IPS DF 6.9 (cell line): ENCODE results near the gene EMILIN2.
"Not testable (repeated sequence)": the region's sequence is repeated elsewhere in the genome, so short reads cannot be mapped to it uniquely, and the experiment has no call there.

Experiments used
- DNase-seq: peaks from one replicate; pipeline ENCODE4 v3.0.0-alpha.2; 2013; ENCODE audit warnings: low read depth, low spot score
- H3K27ac ChIP-seq: one replicate; pipeline ENCODE4 v1.5.1; 2013; ENCODE audit warnings: low read length, control low read depth
- H3K27me3 ChIP-seq: 2 replicates; pipeline ENCODE4 v1.6.1; 2013; ENCODE audit warnings: mild to moderate bottlenecking, low read length; ENCODE audit not compliant: control insufficient read depth, insufficient read depth
- H3K36me3 ChIP-seq: 2 replicates; pipeline ENCODE4 v1.6.1; 2013; ENCODE audit warnings: low read length; ENCODE audit not compliant: control insufficient read depth, insufficient read depth
- H3K4me1 ChIP-seq: 2 replicates; pipeline ENCODE4 v1.6.1; 2013; ENCODE audit warnings: low read length; ENCODE audit not compliant: control insufficient read depth, insufficient read depth
- H3K4me3 ChIP-seq: 2 replicates; pipeline ENCODE4 v1.5.1; 2013; ENCODE audit warnings: mild to moderate bottlenecking, low read length
- H3K9me3 ChIP-seq: 2 replicates; pipeline ENCODE4 v1.6.1; 2013; ENCODE audit warnings: low read length, inconsistent platforms; ENCODE audit not compliant: control insufficient read depth, insufficient read depth
- WGBS: extraction: QIAGEN DNeasy Blood & Tissue Kit; methylation state at CpG from one replicate; pipeline ENCODE4 v1.1.7; 2013; ENCODE audit warnings: mixed read lengths, missing lambda C conversion rate; ENCODE audit not compliant: insufficient read length, insufficient coverage; 5-methylcytosine and 5-hydroxymethylcytosine counted together

EMILIN2 gene

GRCh38 chr18:2854875-2855274 is 8.1 kb downstream of the EMILIN2 start:
- no peak overlapping the region for H3K27ac ChIP-seq
- DNase-seq = no peak
- no peaks in the 10 kb centered on the region for H3K9me3 ChIP-seq
- no CpG with 5 or more reads among the region's 6 CpGs for WGBS
- no peaks in the 10 kb centered on the region; the same call in 1 of the 2 replicates for H3K4me1 ChIP-seq
- no peak overlapping the region for H3K4me3 ChIP-seq
- H3K36me3 ChIP-seq = no peaks in the 10 kb centered on the region
- H3K27me3 ChIP-seq = no peaks in the 10 kb centered on the region

GRCh38 chr18:2855560-2856350 is 8.9 kb downstream of the EMILIN2 start:
- no CpG with 5 or more reads among the region's 22 CpGs for WGBS
- DNase-seq = no peak
- Histone ChIP-seq H3K9me3 (no peaks in the 10 kb centered on the region), H3K27ac (no peak overlapping the region), H3K4me3 (no peak overlapping the region), H3K36me3 (no peaks in the 10 kb centered on the region), H3K27me3 (no peaks in the 10 kb centered on the region), H3K4me1 (no peaks in the 10 kb centered on the region; the same call in 1 of the 2 replicates)

GRCh38 chr18:2856547-2857170 is 9.9 kb downstream of the EMILIN2 start:
- WGBS = no CpG with 5 or more reads among the region's 11 CpGs
- no peak overlapping the region for H3K27ac ChIP-seq
- H3K36me3 ChIP-seq = no peaks in the 10 kb centered on the region
- no peaks in the 10 kb centered on the region for H3K27me3 ChIP-seq
- no peaks in the 10 kb centered on the region for H3K9me3 ChIP-seq
- DNase-seq = no peak
- H3K4me1 ChIP-seq = no peaks in the 10 kb centered on the region; the same call in 1 of the 2 replicates
- no peak overlapping the region for H3K4me3 ChIP-seq

GRCh38 chr18:2857491-2858131 is 10.8 kb downstream of the EMILIN2 start:
- no peaks in the 10 kb centered on the region for H3K9me3 ChIP-seq
- DNase-seq = no peak
- H3K27me3 ChIP-seq = no peaks in the 10 kb centered on the region
- H3K4me3 ChIP-seq = no peak overlapping the region
- H3K36me3 ChIP-seq = no peaks in the 10 kb centered on the region
- WGBS = no CpG with 5 or more reads among the region's 18 CpGs
- H3K4me1 ChIP-seq = no peaks in the 10 kb centered on the region; the same call in 1 of the 2 replicates
- H3K27ac ChIP-seq = no peak overlapping the region

- not testable (repeated sequence) for H3K4me1 ChIP-seq, H3K4me3 ChIP-seq, H3K27me3 ChIP-seq, H3K36me3 ChIP-seq, H3K9me3 ChIP-seq, H3K27ac ChIP-seq, DNase-seq
Measured at GRCh38 chr18:2860397-2860796, 13.6 kb downstream of the EMILIN2 start.

- not testable (repeated sequence) for H3K27ac ChIP-seq, H3K4me1 ChIP-seq, H3K36me3 ChIP-seq, H3K4me3 ChIP-seq, H3K27me3 ChIP-seq, H3K9me3 ChIP-seq, DNase-seq
- no CpG with 5 or more reads among the region's 1 CpG for WGBS
Measured at GRCh38 chr18:2863997-2864396, 17.2 kb downstream of the EMILIN2 start.

GRCh38 chr18:2866465-2866864 is 19.7 kb downstream of the EMILIN2 start:
- not testable (repeated sequence) for H3K27me3 ChIP-seq, DNase-seq
- WGBS = no CpG with 5 or more reads among the region's 2 CpGs

GRCh38 chr18:2869207-2869606 is 22.4 kb downstream of the EMILIN2 start:
- H3K36me3 ChIP-seq = no peaks in the 10 kb centered on the region
- no peaks in the 10 kb centered on the region for H3K9me3 ChIP-seq
- DNase-seq = no peak
- H3K4me1 ChIP-seq = no peaks in the 10 kb centered on the region
- WGBS = no CpG with 5 or more reads among the region's 2 CpGs
- H3K27ac ChIP-seq = no peak overlapping the region
- no peaks in the 10 kb centered on the region for H3K27me3 ChIP-seq
- no peak overlapping the region for H3K4me3 ChIP-seq

More at GRCh38 chr18:2866465-2866864, 19.7 kb downstream of the EMILIN2 start:
- H3K36me3 ChIP-seq, H3K27ac ChIP-seq, H3K4me3 ChIP-seq, H3K9me3 ChIP-seq, H3K4me1 ChIP-seq: not testable (repeated sequence)

GRCh38 chr18:2871111-2871720 is 24.4 kb downstream of the EMILIN2 start:
- Histone ChIP-seq H3K4me3 (no peak overlapping the region), H3K4me1 (no peaks in the 10 kb centered on the region), H3K27me3 (no peaks in the 10 kb centered on the region), H3K36me3 (no peaks in the 10 kb centered on the region), H3K27ac (no peak overlapping the region), H3K9me3 (no peaks in the 10 kb centered on the region)
- no CpG with 5 or more reads among the region's 8 CpGs for WGBS
- DNase-seq = no peak

- Histone ChIP-seq H3K27me3 (no peaks in the 10 kb centered on the region), H3K4me1 (no peaks in the 10 kb centered on the region), H3K27ac (no peak overlapping the region), H3K9me3 (no peaks in the 10 kb centered on the region), H3K36me3 (no peaks in the 10 kb centered on the region), H3K4me3 (no peak overlapping the region)
- DNase-seq = no peak
- no CpG with 5 or more reads among the region's 6 CpGs for WGBS
Measured at GRCh38 chr18:2872095-2872494, 25.3 kb downstream of the EMILIN2 start.
